COLO668 (cell line): ENCODE results near the gene HSPA12B.

Experiments
- DNase-seq: peaks from one replicate; lab custom pipeline; 2025; ENCODE audit not compliant: unreplicated experiment; lab: John Stamatoyannopoulos, UW

Gene HSPA12B

GRCh38 chr20:3801299-3801698 is 68.8 kb downstream of the HSPA12B start:
- no peak for DNase-seq

- no peak for DNase-seq
Observed at GRCh38 chr20:3801846-3802245, 69.4 kb downstream of the HSPA12B start.
